ENCODE data around the gene F10. TPM values are rescaled to one million over a fixed set of nuclear protein-coding genes. Genes with fewer than 3 reads are reported as not detected.

Gene F10
- total and polyA plus RNA-seq, 2 of the 13 experiments (the other 11 are each of a cell fraction or from before 2014, with no cell fraction given) = 58.4 to 237 TPM

DNA sequence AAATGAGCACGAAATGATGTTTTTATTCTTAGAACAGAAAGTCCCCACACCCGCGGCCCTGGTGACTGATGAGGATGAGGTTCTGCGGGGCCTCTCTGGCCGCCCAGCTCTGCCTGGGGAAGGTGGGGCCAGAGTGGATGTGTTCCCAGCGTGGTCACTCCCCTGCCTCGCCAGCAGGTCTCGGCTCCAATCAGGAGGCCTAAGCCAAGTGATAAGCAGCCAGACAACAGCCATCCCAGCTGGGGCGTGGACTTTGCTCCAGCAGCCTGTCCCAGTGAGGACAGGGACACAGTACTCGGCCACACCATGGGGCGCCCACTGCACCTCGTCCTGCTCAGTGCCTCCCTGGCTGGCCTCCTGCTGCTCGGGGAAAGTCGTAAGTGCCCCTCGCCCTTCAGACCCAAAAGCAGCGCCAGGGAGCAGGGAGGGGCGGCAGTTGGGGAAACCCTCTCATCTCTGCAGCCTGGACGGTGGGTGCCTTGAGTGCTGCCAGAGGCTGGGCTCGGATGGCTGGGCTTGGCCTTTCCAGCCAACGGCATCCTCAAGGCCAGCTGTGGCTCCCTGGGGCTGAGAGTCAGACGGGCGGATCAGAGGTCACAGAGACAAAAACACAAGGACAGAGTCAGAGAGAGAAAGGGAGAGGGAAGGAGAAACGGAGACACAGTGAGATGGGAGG is at the start of gene F10 (continued):
- TF ChIP-seq, protein P1, sequence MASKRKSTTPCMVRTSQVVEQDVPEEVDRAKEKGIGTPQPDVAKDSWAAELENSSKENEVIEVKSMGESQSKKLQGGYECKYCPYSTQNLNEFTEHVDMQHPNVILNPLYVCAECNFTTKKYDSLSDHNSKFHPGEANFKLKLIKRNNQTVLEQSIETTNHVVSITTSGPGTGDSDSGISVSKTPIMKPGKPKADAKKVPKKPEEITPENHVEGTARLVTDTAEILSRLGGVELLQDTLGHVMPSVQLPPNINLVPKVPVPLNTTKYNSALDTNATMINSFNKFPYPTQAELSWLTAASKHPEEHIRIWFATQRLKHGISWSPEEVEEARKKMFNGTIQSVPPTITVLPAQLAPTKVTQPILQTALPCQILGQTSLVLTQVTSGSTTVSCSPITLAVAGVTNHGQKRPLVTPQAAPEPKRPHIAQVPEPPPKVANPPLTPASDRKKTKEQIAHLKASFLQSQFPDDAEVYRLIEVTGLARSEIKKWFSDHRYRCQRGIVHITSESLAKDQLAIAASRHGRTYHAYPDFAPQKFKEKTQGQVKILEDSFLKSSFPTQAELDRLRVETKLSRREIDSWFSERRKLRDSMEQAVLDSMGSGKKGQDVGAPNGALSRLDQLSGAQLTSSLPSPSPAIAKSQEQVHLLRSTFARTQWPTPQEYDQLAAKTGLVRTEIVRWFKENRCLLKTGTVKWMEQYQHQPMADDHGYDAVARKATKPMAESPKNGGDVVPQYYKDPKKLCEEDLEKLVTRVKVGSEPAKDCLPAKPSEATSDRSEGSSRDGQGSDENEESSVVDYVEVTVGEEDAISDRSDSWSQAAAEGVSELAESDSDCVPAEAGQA (IDR thresholded peaks at IDR 0.05; ENCODE audit: low read depth) = no peak
- TF ChIP-seq, protein P1 (CRISPR knock-in tag; IDR thresholded peaks at IDR 0.05; ENCODE audit: borderline replicate concordance) = no peak
- TF ChIP-seq MAZ (IDR thresholded peaks at IDR 0.05; ENCODE audit: borderline replicate concordance, low read depth, low read length) = 0 out of 2 replicates have a peak, but pooled peaks have one; percentile 69
- peak; percentile 77; the same call in 1 of the 2 replicates for TF ChIP-seq MAZ (CRISPR knock-in tag; IDR thresholded peaks at IDR 0.05; ENCODE audit: low read depth)
- TF ChIP-seq, protein P2, sequence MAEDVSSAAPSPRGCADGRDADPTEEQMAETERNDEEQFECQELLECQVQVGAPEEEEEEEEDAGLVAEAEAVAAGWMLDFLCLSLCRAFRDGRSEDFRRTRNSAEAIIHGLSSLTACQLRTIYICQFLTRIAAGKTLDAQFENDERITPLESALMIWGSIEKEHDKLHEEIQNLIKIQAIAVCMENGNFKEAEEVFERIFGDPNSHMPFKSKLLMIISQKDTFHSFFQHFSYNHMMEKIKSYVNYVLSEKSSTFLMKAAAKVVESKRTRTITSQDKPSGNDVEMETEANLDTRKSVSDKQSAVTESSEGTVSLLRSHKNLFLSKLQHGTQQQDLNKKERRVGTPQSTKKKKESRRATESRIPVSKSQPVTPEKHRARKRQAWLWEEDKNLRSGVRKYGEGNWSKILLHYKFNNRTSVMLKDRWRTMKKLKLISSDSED (CRISPR knock-in tag; IDR thresholded peaks at IDR 0.05) = no peak
- no peak for TF ChIP-seq ZNF326 (CRISPR knock-in tag; IDR thresholded peaks at IDR 0.05; ENCODE audit: borderline replicate concordance)
- TF ChIP-seq ZNF10 (CRISPR knock-in tag; IDR thresholded peaks at IDR 0.05; ENCODE audit: borderline replicate concordance, low read depth) = no peak
- no peak; the same call in 1 of the 2 replicates for TF ChIP-seq ZNF34 (CRISPR knock-in tag; IDR thresholded peaks at IDR 0.05; ENCODE audit: borderline replicate concordance)
- no peak for TF ChIP-seq FIP1L1 (IDR thresholded peaks at IDR 0.05; ENCODE audit: borderline replicate concordance, insufficient read depth, low read depth, low read length)
- no peak for TF ChIP-seq ZNF724P (CRISPR knock-in tag; IDR thresholded peaks at IDR 0.05; ENCODE audit: borderline replicate concordance)
- peak; percentile 38; the same call in 1 of the 2 replicates for TF ChIP-seq ZNF160 (CRISPR knock-in tag; IDR thresholded peaks at IDR 0.05)
- peak; percentile 73 for TF ChIP-seq SP4 (CRISPR knock-in tag; IDR thresholded peaks at IDR 0.05)
- peak; percentile 90 for TF ChIP-seq MED1 (CRISPR knock-in tag; IDR thresholded peaks at IDR 0.05)
- TF ChIP-seq CEBPB (IDR thresholded peaks at IDR 0.05; ENCODE audit: borderline replicate concordance, low read depth, low read length) = no peak
- TF ChIP-seq SP2 (CRISPR knock-in tag; IDR thresholded peaks at IDR 0.05) = peak; percentile 82
- 0 out of 2 replicates have a peak, but pooled peaks have one; percentile 22 for TF ChIP-seq ZNF790 (CRISPR knock-in tag; IDR thresholded peaks at IDR 0.05; ENCODE audit: borderline replicate concordance)
- peak; percentile 78; the same call in 1 of the 2 replicates for TF ChIP-seq SMAD1 (CRISPR knock-in tag; IDR thresholded peaks at IDR 0.05; ENCODE audit: borderline replicate concordance, low read depth)
- TF ChIP-seq, protein P3, sequence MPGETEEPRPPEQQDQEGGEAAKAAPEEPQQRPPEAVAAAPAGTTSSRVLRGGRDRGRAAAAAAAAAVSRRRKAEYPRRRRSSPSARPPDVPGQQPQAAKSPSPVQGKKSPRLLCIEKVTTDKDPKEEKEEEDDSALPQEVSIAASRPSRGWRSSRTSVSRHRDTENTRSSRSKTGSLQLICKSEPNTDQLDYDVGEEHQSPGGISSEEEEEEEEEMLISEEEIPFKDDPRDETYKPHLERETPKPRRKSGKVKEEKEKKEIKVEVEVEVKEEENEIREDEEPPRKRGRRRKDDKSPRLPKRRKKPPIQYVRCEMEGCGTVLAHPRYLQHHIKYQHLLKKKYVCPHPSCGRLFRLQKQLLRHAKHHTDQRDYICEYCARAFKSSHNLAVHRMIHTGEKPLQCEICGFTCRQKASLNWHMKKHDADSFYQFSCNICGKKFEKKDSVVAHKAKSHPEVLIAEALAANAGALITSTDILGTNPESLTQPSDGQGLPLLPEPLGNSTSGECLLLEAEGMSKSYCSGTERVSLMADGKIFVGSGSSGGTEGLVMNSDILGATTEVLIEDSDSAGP (CRISPR knock-in tag; IDR thresholded peaks at IDR 0.05; ENCODE audit: borderline replicate concordance) = peak; percentile 96
- TF ChIP-seq, protein P4, sequence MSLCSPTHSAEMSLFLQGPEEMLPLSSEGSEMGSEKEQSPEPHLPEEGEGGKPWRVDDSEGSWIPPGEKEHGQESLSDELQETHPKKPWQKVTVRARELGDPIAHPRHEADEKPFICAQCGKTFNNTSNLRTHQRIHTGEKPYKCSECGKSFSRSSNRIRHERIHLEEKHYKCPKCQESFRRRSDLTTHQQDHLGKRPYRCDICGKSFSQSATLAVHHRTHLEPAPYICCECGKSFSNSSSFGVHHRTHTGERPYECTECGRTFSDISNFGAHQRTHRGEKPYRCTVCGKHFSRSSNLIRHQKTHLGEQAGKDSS (CRISPR knock-in tag; IDR thresholded peaks at IDR 0.05; ENCODE audit: borderline replicate concordance, low read depth) = peak; percentile 96
